Astrocyte (in vitro differentiated cells and primary cell): Measurements from ENCODE around the gene FARS2.

Source experiments
- CTCF ChIP-seq: IDR thresholded peaks from 2 replicates; pipeline ENCODE4 v1.5.1; 2011; ENCODE audit warnings: low read depth, mild to moderate bottlenecking, inconsistent platforms, low read length, moderate library complexity; ENCODE audit not compliant: insufficient read depth
- EZH2 ChIP-seq: IDR thresholded peaks from 2 replicates; pipeline ENCODE4 v1.6.1; 2012; ENCODE audit warnings: mild to moderate bottlenecking, low read length, inconsistent platforms; ENCODE audit not compliant: insufficient read depth

GRCh38 chr6:5506149-5506548, 244.8 kb downstream of the FARS2 start:
- TF ChIP-seq EZH2 (no peak), CTCF (no peak)
